GM21360 (cell line): ENCODE measurements around the gene LST1.
"Not testable (repeated sequence)": the region's sequence is repeated elsewhere in the genome, so short reads cannot be mapped to it uniquely, and the experiment has no call there.

Experiments
- ATAC-seq: cut with Tn5 transposase; IDR thresholded peaks from one replicate; pipeline ENCODE4 v1.9.1; 2021; ENCODE audit warnings: mild to moderate bottlenecking, moderate library complexity; ENCODE audit not compliant: unreplicated experiment

LST1 gene

GRCh38 chr6:31580438-31580740 is 5.7 kb upstream of the LST1 start:
- no peak for ATAC-seq

GRCh38 chr6:31580807-31581433 is 5.2 kb upstream of the LST1 start:
- peak; percentile 51 for ATAC-seq

DNA sequence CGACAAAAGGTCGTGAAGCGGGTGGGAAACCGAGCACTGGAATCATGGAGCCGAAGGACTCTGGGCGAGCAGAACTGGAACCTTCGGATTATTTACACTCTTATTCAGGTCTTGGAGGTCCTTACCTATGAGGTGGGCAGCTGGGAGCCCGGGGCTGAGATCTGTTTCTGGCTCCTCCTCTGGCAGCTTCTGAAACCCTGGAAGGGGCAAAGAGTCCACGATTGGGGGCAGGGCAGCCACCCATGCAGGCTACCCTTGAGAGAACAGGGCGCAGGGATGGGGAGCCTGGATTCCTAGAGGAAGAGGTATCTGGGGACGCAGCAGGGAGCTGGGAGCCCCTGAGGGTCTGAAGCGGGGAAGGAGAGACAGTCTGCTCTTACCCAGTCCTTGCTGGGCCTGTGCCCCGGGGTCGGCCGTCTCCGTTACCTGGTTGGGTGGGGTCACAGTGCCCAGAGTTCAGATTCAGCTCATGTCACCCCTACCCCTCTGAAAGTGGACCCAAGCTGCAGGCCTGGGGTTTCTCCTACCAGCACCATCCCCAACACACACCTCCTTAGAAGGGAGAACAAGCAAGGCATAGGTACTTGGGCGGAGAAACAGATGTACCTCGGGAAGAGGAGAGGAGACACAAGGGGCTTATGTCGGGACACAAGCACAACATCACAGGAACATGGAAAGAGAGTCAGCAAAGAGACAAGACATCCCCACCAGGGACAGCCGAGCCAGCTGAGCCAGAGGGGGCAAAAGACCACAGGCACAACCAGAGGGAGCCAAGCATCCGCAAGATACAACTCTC is 4.4 kb upstream of the LST1 start:
- no peak for ATAC-seq

GRCh38 chr6:31582230-31582643 is 3.8 kb upstream of the LST1 start, which contains the start of gene LTB:
LTB (minus strand) TSS chr6:31582424; CDS start chr6:31582417, 7 bp downstream.
- no peak for ATAC-seq

DNA sequence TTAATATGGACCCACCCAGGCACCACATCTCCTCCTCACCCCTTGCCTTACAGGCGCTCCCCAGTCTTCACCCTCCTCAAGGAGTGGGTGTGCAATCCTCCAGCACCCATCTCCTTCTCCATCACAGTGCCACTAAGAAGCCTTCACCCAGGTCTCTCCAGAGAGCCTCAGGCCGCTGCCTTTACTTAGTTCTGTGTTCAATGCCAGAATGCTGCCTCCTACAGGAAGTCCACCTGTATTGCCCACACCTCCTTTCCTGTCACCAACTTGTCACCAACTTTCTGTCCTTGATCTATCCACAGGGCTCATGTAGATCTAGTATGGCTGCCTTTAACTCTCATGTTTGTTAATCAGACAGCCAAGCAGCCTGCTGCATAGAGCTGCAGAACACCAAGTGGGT is 586 bp upstream of the LST1 start:
- no peak for ATAC-seq

GRCh38 chr6:31586599-31587281 is 663 bp downstream of the LST1 start:
- no peak for ATAC-seq

DNA sequence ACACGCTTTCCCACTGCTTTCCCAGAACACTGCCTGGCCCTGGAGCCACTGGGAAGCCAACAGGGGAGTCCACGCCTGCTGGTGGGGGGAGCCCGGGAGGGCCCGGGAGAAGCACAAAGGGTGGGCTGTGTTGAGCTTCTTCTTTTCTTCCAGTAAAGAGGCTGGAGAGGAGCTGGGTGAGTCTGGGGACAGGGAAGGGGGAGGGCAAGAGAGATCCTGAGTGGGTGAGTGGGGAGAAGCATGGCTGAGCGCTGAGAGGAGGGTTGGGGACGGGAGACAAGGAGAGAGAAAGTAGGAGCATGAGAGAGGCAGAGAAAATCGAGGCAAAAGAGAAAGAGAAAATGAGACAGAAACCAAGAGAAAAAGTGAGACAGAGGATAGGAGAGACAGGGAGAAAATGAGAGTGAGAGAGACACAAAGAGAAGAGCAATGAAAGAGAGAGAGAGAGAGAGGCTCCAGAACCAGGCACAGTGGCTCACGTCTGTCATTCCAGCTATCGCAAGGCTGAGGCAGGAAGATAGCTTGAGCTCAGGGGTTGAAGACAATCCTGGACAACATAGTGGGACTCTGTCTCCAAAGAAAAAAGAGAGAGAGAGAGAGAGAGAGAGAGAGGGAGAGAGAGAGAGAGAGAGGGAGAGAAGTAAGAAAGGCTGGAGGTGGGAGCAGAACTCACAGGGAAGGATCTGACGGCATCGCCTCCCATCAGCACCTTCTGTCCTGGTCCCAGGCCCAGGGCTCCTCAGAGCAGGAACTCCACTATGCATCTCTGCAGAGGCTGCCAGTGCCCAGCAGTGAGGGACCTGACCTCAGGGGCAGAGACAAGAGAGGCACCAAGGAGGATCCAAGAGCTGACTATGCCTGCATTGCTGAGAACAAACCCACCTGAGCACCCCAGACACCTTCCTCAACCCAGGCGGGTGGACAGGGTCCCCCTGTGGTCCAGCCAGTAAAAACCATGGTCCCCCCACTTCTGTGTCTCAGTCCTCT is 2.0 kb downstream of the LST1 start:
- no peak for ATAC-seq

- no peak for ATAC-seq
Observed at GRCh38 chr6:31588871-31589650, 3.0 kb downstream of the LST1 start.

GRCh38 chr6:31590691-31591090 is 4.6 kb downstream of the LST1 start:
- not testable (repeated sequence) for ATAC-seq

GRCh38 chr6:31592396-31592771 is 6.3 kb downstream of the LST1 start:
- no peak for ATAC-seq

- ATAC-seq: no peak
Observed at GRCh38 chr6:31597006-31597405, 10.9 kb downstream of the LST1 start.

DNA sequence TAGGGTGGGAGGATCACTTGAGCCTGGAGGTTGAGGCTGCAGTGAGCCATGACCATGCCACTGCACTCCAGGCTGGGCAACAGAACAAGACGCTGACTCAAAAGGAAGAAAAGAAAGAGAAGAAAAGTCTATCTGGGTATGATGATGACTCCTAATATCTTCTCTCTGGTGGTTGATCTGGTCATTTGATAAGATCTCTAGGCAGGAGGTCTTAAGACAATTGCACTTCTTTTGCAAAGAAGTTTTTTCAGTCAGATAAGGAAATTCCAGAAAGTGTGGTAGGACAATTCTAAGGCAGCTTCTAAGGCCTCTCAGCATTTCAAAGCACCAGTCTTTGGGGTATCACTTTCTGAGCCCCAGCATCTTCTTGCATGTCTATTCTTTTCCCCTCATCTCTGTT is 21.2 kb downstream of the LST1 start:
- no peak for ATAC-seq

DNA sequence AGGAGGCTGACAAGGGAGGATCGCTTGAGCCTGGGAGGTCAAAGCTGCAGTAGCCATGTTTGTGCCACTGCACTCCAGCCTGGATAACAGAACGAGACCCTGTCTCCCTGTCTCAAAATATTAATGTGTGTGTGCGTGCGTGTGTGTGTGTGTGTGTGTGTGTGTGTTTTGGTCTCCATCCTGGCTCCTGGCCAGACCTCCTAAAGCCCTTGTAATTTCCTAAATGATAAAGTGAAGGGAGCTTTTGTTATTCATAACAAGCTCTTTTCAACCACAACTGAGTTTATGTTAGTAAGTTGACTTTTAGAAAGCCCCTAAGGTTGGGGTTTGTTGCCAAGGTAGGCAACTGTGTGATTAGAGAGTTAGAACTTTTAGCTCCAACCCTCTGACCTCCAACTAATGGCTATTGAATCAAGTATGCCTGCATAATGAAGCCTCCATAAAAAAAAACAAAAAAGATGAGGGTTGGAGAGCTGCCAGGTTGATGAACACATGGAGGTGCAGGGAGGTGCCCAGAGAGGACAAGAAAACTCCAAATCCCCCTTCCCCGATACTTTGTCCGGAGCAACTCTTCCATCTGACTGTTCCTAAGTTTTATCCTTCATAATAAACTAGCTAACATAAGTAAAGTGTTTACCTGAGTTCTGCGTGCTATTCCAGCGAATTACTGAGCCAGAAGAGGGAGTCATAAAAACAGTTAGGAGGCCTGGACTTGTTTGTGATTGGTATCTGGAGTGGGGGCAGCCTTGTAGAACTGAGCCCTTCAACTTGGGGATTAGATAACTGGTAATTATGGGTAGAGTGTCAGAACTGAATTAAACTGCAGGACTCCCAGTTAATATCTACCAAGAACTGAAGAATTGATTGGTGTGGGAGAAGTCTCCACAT is 23.7 kb downstream of the LST1 start:
- no peak for ATAC-seq

- ATAC-seq: no peak
Observed at GRCh38 chr6:31610968-31611367, 24.9 kb downstream of the LST1 start.

DNA sequence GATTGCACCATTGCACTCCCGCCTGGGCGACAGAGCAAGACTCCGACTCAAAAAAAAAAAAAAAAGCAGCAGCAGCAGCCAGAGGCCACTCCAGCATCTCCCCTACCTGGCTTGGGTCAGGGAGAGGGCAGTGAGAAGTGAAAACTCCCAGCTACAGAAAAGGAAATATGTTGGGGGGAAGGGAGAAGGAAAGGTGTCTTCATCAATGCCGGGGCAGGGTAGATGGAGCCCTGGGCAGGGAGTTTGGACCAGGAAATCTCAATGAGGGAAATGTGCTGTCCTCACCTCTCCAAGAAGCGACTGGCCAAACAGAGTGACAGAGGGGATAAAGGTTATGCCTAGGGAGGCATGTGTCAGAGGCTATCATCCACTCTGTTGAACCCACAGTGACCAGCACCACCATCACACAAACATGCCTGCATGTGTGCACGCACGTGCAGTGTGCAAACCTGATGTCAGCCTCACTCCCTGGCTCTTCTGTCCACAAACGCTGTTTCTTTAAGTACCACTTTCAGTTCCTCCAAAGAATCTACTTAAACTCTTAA is 28.1 kb downstream of the LST1 start:
- no peak for ATAC-seq

- no peak for ATAC-seq
Observed at GRCh38 chr6:31614684-31615578, 28.9 kb downstream of the LST1 start, which contains the start of gene AIF1. AIF1 (plus strand) TSS chr6:31615234; CDS start chr6:31615330, 96 bp downstream.

GRCh38 chr6:31615748-31616147 is 29.7 kb downstream of the LST1 start:
- no peak for ATAC-seq

GRCh38 chr6:31617010-31617409 is 30.9 kb downstream of the LST1 start:
- no peak for ATAC-seq
